HG03196 (cell line): Measurements from ENCODE around the gene AQR.
"Not testable (repeated sequence)": the region's sequence is repeated elsewhere in the genome, so short reads cannot be mapped to it uniquely, and the experiment has no call there.

Experiments
- ATAC-seq: cut with Tn5 transposase; IDR thresholded peaks from one replicate; pipeline ENCODE4 v1.9.1; 2021; ENCODE audit not compliant: unreplicated experiment

The AQR gene

DNA sequence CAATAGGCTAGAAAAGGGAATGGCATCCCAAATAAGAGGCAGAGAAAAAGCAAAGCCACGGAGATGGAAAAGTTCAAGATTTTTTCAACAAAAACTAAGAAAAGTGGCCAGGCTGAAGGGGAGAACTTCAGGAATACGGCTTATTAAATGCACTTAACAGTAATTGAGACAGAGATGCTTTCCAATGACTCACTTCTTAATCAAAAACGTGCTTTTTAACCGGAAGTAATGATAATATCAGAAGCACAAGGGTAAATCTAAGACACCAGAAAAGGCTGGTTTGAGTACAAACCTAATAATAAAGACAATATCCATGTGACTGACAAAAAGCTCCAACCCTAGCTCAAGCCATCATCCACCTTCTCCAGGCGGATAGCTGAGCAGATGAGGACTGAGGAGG is 149.4 kb downstream of the AQR start:
- ATAC-seq: no peak

DNA sequence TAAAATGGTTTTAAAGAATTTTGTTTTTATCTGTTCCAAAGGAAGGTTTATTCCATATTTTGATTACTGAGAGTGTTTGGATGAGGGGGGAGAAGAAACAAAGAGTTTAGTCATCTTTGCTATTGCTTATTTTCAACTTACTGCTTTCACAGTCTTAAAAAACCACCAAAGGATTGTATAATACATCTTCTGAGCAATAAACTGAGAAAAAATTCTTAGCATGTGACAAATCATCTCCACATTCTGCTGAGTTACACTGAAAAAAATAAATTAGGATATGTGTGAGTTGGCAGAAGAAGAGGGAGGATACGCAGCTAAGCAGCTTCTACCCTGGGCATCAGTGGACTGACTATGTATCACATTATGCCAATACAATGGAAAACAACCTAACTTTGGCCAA is 151.0 kb downstream of the AQR start:
- ATAC-seq: no peak

DNA sequence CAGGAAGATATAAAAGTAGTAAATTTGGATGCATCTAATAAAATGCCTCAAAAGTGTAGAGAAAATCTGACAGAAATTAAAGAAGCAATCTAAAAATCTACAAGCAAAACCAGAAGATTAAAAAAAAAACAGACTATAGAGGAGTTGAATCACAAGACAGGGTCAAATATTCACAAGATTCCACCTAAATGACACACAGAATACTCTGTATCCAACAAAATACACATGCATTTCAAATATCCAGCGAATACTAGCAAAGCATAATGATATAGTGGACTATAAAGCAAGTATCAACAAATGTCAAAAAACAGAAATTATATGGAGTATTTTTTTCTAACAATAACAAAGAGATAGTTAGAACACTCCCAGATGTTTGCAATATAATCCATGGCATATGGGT is 153.7 kb downstream of the AQR start:
- no peak for ATAC-seq

DNA sequence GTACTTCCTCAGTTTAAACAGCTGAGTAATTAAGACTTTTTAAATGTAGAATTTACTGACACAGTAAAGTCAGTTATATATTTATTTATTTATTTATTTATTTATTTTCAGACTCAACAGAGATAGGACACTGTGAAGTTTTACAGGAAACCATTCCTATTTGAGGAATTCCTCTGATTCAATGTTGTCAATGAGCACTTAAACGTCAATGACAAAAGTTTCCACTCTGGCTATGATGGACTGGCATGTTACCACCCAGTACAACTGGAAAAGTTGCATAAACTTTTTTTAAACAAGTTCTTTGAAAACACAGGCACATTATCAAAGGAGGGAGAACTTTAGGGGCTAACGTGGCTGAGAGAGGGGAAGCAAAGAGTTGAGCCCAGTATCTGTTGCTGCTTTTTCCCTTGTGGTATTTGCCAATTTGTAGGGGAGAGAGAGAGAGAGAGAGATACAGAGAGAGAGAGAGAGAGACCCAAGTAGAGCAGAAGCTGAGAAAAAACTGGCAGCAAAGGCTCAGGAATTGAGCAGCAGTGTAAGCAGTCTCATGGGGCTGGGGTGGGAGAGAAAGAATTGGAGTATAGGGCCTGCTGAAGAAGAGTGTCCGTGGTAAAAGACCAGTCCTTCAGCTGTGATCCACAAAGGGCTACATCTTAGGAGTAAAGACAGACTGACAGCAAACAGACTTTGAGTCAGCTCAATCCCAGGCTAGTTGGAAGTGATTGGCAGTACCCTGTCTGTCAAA is 155.9 kb downstream of the AQR start:
- no peak for ATAC-seq

DNA sequence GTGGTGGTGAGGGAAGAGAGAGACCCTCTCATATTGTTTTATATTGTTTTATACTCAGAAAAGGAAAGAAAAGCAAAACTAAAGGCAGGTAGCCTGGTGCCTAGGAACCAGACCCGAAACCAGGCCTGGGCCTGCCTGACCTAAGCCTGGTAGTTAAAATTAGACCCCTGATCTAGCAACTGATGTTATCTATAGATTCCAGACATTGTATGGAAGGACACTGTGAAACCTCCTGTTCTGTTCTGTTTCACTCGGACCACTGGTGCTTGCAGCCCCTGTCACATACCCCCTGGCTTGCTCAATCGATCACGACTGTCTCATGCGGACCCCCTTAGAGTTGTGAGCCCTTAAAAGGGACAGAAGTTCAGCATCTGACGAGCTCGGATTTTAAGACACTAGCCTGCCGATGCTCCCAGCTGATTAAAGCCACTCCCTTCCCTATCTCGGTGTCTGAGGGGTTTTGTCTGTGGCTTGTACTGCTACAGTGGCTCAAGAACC is 156.6 kb downstream of the AQR start:
- not testable (repeated sequence) for ATAC-seq

DNA sequence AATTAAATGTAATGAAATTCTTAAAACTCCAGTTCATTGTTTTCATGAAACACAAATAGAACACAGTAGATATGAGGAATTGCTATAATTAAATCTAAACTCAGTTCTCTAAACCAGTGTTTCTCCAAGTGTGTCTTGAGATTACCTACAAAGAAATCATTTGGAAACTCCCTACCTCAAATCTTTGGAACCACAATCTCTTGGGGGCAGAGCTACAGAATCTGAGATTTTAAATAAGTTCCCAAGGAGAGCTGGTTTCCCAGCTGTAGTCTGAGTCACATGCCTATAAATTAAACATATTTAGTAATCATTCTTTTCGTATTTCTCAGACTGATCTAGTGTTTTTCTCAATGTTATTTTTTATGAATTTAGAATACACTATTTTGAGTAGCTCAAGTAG is 157.2 kb downstream of the AQR start:
- ATAC-seq: no peak

DNA sequence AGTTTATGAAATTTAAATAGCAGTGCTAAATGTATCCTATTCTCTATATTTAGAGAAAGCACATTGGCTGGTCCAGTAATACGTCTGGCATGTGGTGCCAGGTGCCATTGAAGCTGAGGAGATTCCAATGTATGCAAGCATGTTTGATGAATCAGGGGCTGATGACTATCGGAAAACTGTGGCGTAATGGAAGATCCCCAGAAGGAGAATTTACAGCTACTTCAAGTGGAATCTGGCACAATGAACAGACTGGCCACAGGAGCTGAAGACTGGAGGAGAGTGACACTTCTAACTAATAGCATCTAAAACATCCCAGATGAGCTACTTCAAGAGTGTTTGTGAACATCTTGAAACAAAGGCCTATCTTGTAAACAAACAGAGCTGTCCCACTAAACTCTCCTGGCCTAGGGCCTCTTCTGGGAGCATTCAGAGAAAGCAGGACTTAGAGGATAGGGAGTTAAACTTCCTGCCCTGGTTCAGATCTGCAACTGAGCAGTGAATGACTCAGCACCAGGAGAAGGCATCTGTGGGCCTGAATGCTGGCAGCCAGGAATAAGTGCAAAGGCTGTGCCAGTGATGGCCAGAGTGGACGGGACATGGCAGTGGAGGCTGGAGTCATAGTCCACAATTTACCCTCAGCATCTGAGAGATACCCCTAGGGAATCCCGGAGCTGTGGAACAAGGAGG is 159.0 kb downstream of the AQR start:
- no peak for ATAC-seq

DNA sequence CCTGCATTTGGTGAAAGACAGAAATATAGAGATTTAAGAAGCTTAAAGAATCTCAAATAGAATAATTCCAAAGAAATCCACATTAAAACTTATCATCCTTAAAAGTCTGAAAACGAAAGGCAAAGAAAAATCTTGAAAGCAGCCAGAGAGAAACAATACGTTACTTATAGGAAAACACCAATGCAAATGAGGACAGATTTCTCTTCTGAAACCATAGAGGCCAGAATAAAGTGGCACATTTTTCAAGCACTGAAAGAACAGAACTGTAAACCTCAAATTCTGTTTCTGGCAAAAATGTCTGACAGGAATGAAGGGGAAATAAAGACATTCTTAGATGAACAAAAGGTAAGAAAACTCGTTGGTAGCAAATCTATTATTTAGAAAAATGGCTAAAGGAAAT is 160.4 kb downstream of the AQR start:
- ATAC-seq: no peak

DNA sequence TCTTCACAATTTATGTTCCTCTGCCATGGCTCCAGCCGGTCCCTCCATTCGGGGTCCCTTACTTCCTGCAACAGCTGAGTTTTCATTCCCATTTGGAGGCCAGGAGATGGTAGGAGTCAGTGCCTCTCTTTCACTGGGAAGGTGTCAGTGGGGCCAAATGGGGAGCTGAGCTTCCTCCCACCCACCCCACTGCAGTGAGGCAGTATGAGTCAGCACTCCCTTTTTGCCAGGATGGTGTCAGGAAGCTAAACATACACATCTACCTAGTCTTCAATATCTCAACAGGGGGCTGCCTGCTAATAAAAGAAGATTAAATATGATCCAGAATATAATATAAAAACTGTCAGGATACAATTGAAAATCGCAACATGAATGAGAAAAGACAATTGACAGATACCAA is 161.5 kb downstream of the AQR start:
- no peak for ATAC-seq

DNA sequence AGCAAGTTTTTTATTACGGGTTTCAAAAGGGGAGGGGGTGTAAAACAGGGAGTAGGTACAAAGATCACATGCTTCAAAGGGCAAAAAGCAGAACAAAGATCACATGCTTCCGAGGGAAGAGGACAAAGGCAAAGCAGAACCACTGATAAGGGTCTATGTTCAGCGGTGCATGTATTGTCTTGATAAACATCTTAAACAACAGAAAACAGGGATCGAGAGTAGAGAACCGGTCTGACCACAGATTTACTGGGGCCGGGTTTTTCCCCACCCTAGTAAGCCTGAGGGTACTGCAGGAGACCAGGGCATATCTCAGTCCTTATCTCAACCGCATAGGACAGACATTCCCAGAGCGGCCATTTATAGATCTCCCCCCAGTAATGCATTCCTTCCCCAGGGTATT is 162.3 kb downstream of the AQR start:
- not testable (repeated sequence) for ATAC-seq

DNA sequence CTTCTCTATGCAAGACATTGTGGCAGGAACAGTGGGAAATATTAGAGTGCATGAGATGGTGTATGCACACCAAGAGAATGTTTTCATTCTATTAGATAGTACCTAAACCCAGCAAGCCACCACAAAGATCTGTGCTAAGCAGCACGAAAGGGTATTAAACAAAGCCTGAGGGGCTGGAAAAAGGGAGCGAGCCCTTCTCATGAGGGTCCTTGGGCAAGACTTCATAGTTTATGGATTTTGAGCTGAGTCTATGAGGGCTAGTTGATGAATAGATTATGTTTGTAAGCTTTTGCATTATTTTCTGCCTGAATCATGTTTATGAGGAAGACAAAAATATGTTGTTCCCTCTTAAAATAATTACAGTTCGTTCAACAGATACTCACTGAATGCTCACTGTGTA is 164.8 kb downstream of the AQR start:
- no peak for ATAC-seq

DNA sequence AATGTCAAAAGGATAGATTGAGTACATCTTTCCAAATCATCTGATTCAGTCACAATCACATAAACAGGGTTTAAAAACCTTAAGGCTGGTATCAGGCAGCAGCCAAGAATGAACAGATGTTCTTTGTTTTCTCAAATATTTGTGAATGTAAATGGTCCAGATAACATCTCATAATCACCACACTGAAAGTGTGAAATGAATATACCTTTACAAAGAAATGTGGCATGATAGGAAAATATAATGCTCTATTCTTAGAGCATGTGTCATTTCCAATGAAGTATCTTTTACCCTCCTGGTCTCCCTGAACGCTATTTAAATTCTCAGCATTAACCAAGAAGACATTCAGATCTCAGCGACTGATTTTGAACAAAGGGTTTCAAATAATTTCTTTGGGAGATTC is 165.4 kb downstream of the AQR start:
- ATAC-seq: no peak

DNA sequence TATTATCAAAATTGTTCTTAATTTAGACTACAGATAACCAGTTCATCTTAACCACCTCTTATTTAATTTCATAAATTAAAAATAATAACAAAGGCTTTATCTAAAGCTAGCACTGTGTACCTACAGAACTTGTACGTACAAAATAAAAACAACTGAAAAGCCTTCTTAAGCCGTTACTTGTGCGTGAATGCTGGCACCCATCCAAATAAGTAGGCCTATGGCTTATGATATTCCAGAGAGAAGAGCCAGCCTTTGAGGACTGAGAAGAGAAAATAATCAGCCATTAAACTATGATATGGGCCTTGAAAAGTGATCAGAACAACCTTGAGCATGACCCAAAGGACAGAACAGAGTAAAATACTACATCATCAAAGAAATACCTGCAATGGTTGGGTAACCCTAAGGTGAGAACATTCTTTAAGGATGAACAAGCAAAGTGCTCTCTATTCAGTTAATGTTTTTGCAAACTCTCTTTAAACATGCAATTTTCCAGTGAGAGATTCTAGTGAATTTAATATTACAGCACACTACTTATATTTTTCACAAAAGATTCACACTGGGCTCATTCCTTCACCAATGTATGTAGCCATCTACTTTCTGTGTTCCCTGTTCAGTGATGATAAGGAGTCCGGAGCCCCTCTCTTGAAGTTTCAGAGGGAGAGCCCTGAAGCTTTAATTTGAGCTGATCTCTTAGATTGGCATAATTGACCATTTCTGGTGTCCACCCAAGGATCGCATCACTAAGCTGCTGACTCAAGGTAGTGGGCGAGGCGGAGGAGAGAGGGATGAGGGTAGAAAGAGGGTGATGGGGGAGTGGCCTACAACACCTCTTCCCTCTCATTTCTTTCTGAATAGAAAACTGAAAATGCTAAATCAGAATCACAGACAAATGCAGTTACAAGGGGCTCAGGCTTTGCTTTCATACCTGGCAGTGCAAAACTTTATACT is 166.5 kb downstream of the AQR start:
- ATAC-seq: no peak

DNA sequence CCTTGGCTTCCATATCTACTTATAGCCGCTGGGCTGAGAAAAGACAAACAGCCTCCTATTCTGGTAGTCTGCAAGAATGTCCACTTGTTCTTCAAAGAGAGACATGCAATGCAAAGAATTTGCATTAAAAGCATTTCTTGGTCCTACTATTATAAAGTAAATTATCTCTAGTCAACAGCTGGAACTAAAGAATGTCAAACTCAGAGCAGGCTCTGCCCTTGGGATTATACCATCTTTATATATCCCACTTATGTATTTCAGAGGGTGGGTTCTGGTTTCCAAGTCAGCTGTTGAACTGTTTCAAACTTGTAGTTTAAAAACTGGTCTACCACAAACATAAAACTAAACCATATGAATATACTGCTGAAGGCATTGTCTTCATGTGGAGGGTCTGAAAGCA is 167.2 kb downstream of the AQR start:
- ATAC-seq: no peak
